Measurements from ENCODE around the gene CBY1.
"Not testable (repeated sequence)": the region's sequence is repeated elsewhere in the genome, so short reads cannot be mapped to it uniquely, and the experiment has no call there.

CBY1 gene

GRCh38 chr22:38656256-38657044 lies at the start of gene CBY1, which contains the start of gene FAM227A:
CBY1 (plus strand) TSS chr22:38656638; CDS start chr22:38668055, 11,417 bp downstream.
FAM227A (minus strand) TSS chr22:38656392; CDS start chr22:38650168, 6,224 bp downstream.
- DNase-seq (ENCODE audit: low spot score): peak; percentile 98

- DNase-seq (ENCODE audit: low spot score): no peak
These were observed 48.8 kb upstream of the CBY1 start for GRCh38 chr22:38607680-38608079.

- no peak for DNase-seq (ENCODE audit: low spot score)
These were observed 47.3 kb upstream of the CBY1 start for GRCh38 chr22:38608992-38609750.

GRCh38 chr22:38610234-38610633 lies 46.2 kb upstream of the CBY1 start:
- DNase-seq (ENCODE audit: low spot score): no peak

DNA sequence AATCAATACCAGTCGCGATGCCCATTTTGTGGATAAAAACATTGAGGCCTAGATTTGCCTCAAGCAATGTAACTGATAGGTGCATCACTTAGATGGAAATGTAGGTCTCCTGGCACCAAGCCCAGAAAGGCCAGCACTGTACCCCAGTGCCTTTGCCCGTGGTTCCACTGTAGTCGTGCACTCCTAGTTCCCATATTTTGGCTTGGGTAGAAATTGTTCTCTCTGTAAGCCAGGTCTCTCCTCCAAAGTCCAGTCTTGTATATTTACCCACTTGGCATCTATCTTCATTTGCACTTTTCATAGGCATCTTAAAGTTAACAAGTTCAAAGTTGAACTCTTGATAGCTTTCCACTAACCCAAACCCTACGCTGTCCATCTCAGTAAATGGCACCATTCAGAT lies 44.9 kb upstream of the CBY1 start:
- no peak for DNase-seq (ENCODE audit: low spot score)

GRCh38 chr22:38612217-38613006 lies 44.0 kb upstream of the CBY1 start:
- no peak for DNase-seq (ENCODE audit: low spot score)

DNA sequence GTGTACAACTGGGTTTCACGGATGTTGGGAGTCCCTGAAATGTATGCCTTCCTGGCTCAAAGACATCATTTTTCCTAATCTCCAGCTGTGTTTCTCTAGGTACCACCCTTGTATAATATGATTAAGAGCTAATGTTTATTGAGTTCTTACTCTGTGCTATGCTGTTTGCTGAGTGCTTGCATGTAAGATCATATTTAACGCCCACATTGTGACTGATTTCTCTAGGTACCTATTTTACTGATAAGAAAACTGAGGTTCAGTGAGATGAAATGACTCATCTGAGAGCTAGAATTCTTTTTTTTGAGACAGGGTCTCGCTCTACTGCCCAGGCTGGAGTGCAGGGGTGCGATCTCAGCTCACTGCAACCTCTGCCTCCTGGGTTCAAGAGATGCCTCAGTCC lies 42.9 kb upstream of the CBY1 start:
- DNase-seq (ENCODE audit: low spot score): no peak

GRCh38 chr22:38614332-38615063 lies 41.9 kb upstream of the CBY1 start:
- DNase-seq (ENCODE audit: low spot score): no peak

- DNase-seq (ENCODE audit: low spot score): not testable (repeated sequence)
These were observed 41.4 kb upstream of the CBY1 start for GRCh38 chr22:38615064-38615405.

- DNase-seq (ENCODE audit: low spot score): no peak
These were observed 38.2 kb upstream of the CBY1 start for GRCh38 chr22:38618258-38618657.

GRCh38 chr22:38618682-38619081 lies 37.8 kb upstream of the CBY1 start:
- DNase-seq (ENCODE audit: low spot score): no peak

DNA sequence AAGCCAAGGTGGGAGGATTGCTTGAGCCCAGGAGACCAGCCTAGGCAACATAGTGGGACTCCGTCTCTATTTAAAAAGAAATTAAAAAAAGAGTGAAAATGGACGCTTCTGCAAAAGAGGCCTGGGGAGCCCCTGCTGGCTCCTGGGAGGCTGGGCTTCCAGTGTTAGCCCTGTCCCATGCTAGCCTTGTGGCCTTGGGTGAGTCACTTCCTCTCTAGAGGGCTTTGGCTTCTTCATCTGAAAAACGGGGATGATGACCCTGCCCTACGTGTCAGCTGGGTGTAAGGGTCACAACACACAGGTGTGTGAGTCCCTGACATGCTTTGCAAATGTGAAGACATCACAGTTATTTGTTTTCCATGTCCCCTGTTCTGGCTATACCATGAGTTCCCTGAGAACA lies 33.1 kb upstream of the CBY1 start:
- no peak for DNase-seq (ENCODE audit: low spot score)

- DNase-seq (ENCODE audit: low spot score): no peak
These were observed 28.0 kb upstream of the CBY1 start for GRCh38 chr22:38628444-38628843.

GRCh38 chr22:38629108-38629507 lies 27.3 kb upstream of the CBY1 start:
- DNase-seq (ENCODE audit: low spot score): no peak

GRCh38 chr22:38631724-38632123 lies 24.7 kb upstream of the CBY1 start:
- no peak for DNase-seq (ENCODE audit: low spot score)

GRCh38 chr22:38632528-38632927 lies 23.9 kb upstream of the CBY1 start:
- no peak for DNase-seq (ENCODE audit: low spot score)

- no peak for DNase-seq (ENCODE audit: low spot score)
These were observed 18.2 kb upstream of the CBY1 start for GRCh38 chr22:38638216-38638615.

GRCh38 chr22:38638728-38639127 lies 17.7 kb upstream of the CBY1 start:
- no peak for DNase-seq (ENCODE audit: low spot score)

GRCh38 chr22:38641476-38642040 lies 14.9 kb upstream of the CBY1 start:
- no peak for DNase-seq (ENCODE audit: low spot score)

GRCh38 chr22:38644245-38644644 lies 12.2 kb upstream of the CBY1 start:
- DNase-seq (ENCODE audit: low spot score): not testable (repeated sequence)

- no peak for DNase-seq (ENCODE audit: low spot score)
These were observed 11.0 kb upstream of the CBY1 start for GRCh38 chr22:38645430-38645829.
